ENCODE results near the gene GOLGB1. TPM values are rescaled to one million over a fixed set of nuclear protein-coding genes. Genes with fewer than 3 reads are reported as not detected.

Gene GOLGB1
- total and polyA plus RNA-seq, 7 donors: 9.7 to 70.1 (median 44.8) TPM

- H3K27ac ChIP-seq: no peak overlapping the region
- no peaks in the 10 kb centered on the region for H3K36me3 ChIP-seq
- peaks cover 0 to 14% (median 13%) of the 10 kb centered on the region in 4 donors for H3K4me1 ChIP-seq
- DNase-seq: no peak
- TF ChIP-seq, protein P1, sequence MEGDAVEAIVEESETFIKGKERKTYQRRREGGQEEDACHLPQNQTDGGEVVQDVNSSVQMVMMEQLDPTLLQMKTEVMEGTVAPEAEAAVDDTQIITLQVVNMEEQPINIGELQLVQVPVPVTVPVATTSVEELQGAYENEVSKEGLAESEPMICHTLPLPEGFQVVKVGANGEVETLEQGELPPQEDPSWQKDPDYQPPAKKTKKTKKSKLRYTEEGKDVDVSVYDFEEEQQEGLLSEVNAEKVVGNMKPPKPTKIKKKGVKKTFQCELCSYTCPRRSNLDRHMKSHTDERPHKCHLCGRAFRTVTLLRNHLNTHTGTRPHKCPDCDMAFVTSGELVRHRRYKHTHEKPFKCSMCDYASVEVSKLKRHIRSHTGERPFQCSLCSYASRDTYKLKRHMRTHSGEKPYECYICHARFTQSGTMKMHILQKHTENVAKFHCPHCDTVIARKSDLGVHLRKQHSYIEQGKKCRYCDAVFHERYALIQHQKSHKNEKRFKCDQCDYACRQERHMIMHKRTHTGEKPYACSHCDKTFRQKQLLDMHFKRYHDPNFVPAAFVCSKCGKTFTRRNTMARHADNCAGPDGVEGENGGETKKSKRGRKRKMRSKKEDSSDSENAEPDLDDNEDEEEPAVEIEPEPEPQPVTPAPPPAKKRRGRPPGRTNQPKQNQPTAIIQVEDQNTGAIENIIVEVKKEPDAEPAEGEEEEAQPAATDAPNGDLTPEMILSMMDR (IDR thresholded peaks at IDR 0.05): no peak
- TF ChIP-seq POLR2AphosphoS5 (IDR thresholded peaks at IDR 0.05) (no peak), POLR2A (IDR thresholded peaks at IDR 0.05) (no peak), EP300 (IDR thresholded peaks at IDR 0.05) (no peak)
- H3K4me3 ChIP-seq: no peak overlapping the region
- H3K9me3 ChIP-seq: peaks cover 0 to 3% (median 0%) of the 10 kb centered on the region in 4 donors
- intact Hi-C loops (cut with DNase I): loop anchor here (5.0 kb wide), 1 partner anchor 104 kb away; the partner anchor contains the start of gene POLQ
- no peaks in the 10 kb centered on the region for H3K27me3 ChIP-seq
Measured at GRCh38 chr3:121651684-121652083, 97.9 kb downstream of the GOLGB1 start.

DNA sequence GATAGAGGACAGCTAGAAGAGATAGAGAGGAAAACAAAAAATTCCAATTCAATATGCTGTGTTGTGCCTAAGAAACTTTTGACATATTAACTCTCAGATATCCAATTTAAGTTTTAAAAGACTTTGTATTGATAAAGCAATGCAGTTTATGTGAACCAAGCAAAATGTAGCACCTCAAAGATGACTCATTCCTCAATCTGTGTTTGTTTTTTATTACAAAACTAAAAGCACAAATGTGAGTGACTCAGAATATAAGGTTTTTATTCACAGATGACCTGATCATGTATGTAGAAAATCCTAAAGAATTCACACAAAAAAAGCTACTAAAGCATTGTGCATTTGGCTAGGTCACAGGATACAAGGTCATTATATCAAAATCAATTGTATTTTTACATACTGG, 99.9 kb downstream of the GOLGB1 start:
- DNase-seq: no peak
- peaks cover 0 to 3% (median 0%) of the 10 kb centered on the region in 4 donors for H3K9me3 ChIP-seq
- H3K27me3 ChIP-seq: no peaks in the 10 kb centered on the region
- intact Hi-C loops (cut with DNase I): loop anchor here (5.0 kb wide), 1 partner anchor 102 kb away; the partner anchor contains the start of gene POLQ
- TF ChIP-seq POLR2AphosphoS5 (IDR thresholded peaks at IDR 0.05) (no peak), POLR2A (IDR thresholded peaks at IDR 0.05) (no peak), EP300 (IDR thresholded peaks at IDR 0.05) (no peak)
- TF ChIP-seq, protein P1 (IDR thresholded peaks at IDR 0.05): no peak
- no peak overlapping the region for H3K27ac ChIP-seq
- H3K4me1 ChIP-seq: peaks cover 0 to 14% (median 13%) of the 10 kb centered on the region in 4 donors
- no peak overlapping the region for H3K4me3 ChIP-seq
- no peaks in the 10 kb centered on the region for H3K36me3 ChIP-seq

DNA sequence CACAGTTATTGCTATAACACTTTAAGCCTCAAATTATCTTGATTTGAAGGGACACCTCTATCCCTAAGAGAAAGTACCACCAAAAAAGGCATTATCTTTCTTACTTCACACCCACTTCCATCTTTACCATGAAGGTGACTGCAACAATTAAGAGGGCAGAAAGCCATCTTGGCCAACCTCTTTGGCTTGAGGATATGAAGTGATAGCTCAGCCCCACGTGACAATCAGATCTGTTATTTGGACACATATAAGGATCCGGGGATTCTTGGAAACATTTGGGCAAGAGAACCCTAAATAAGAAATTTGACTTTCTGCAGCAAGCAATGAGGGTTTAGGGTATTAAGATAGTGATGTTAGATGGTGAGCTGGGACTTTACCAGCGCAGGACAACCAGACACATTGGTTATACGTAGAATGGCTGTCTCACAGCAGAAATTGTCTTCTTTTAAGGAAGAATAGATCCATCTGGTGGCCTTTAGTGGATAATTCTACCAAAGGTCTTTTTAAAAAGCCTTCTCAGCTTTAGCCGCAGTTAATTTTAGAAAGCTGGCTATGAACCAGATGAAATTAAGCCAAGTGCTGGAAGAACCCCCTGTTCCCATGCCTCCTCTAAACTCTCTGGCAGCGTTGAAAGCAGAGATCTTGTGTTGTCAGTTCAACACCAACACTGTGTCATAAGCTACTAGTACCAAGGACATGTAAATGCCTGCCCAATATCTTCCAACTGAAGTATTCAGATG, 101.2 kb downstream of the GOLGB1 start:
- WGBS, 2 donors: 82 to 90% methylated on average over 6 of the region's 6 CpGs
- H3K36me3 ChIP-seq: no peaks in the 10 kb centered on the region
- no peak overlapping the region for H3K4me3 ChIP-seq
- TF ChIP-seq POLR2AphosphoS5 (IDR thresholded peaks at IDR 0.05) (peak in 3 of 4 donors; percentile 49 to 56 (median 51)), EP300 (IDR thresholded peaks at IDR 0.05) (no peak), POLR2A (IDR thresholded peaks at IDR 0.05) (no peak)
- TF ChIP-seq, protein P1 (IDR thresholded peaks at IDR 0.05): peak in 1 of 4 experiments; percentile 15
- peaks cover 0 to 3% (median 0%) of the 10 kb centered on the region in 4 donors for H3K9me3 ChIP-seq
- DNase-seq: no peak
- no peaks in the 10 kb centered on the region for H3K27me3 ChIP-seq
- peaks cover 0 to 14% (median 13%) of the 10 kb centered on the region in 4 donors for H3K4me1 ChIP-seq
- peak overlapping the region; percentile 43 to 56 (median 52) for H3K27ac ChIP-seq
- intact Hi-C loops (cut with DNase I): no loop called here

- H3K27ac ChIP-seq: no peak overlapping the region
- no peak overlapping the region for H3K4me3 ChIP-seq
- intact Hi-C loops (cut with DNase I): no loop called here
- WGBS, 2 donors: 93 to 94% methylated on average over 5 of the region's 5 CpGs
- H3K9me3 ChIP-seq: peaks cover 0 to 3% (median 0%) of the 10 kb centered on the region in 4 donors
- no peaks in the 10 kb centered on the region for H3K27me3 ChIP-seq
- no peak for DNase-seq
- TF ChIP-seq POLR2AphosphoS5 (IDR thresholded peaks at IDR 0.05): no peak
- TF ChIP-seq, protein P1 (IDR thresholded peaks at IDR 0.05): no peak
- TF ChIP-seq POLR2A (IDR thresholded peaks at IDR 0.05): no peak
- TF ChIP-seq EP300 (IDR thresholded peaks at IDR 0.05): no peak
- H3K4me1 ChIP-seq: peaks cover 0 to 14% (median 13%) of the 10 kb centered on the region in 4 donors
- no peaks in the 10 kb centered on the region for H3K36me3 ChIP-seq
Measured at GRCh38 chr3:121645054-121645453, 104.5 kb downstream of the GOLGB1 start.
